Renal pelvis (tissue), 4 donors: ENCODE data around the gene PTRH1. TPM values are rescaled to one million over a fixed set of nuclear protein-coding genes. Genes with fewer than 3 reads are reported as not detected.

Experiments used
- DNase-seq: peaks from one replicate; pipeline ENCODE4 v3.0.0-alpha.2; 2013
- polyA plus RNA-seq, 3 donors: library from polyadenylated mRNA; unstranded; fragments of 120-200 nt; gene quantifications; one replicate each; pipeline ENCODE4 v1.2.1, GENCODE V29; 2013; ENCODE audit not compliant: insufficient read length in 3 of 3

Gene PTRH1
- polyA plus RNA-seq, 3 donors = 7.8 to 13.5 (median 13.2) TPM

GRCh38 chr9:127667906-127668305 is 47.6 kb downstream of the PTRH1 start:
- DNase-seq = no peak

- DNase-seq = no peak
These were observed 48.2 kb downstream of the PTRH1 start for GRCh38 chr9:127667127-127667844.

- no peak for DNase-seq
These were observed 50.6 kb downstream of the PTRH1 start for GRCh38 chr9:127664678-127665507.

- no peak for DNase-seq
These were observed 51.2 kb downstream of the PTRH1 start for GRCh38 chr9:127664324-127664677.

Other genes with a start within 250 kb of the PTRH1 start
- 10 to 100 TPM; 27.7 to 33.4 (median 33.1) TPM for gene STXBP1, start 103.4 kb downstream of the PTRH1 start, polyA plus RNA-seq
- gene CFAP157, start 8.7 kb downstream of the PTRH1 start, polyA plus RNA-seq = 1 to 10 TPM; 4.6 to 6.6 (median 6.5) TPM
- under 1 TPM; 0.20 to 0.37 (median 0.26) TPM for gene TTC16, start 416 bp upstream of the PTRH1 start, polyA plus RNA-seq
- 10 to 100 TPM; 17.6 to 19.8 (median 18.6) TPM for gene TOR2A, start 19.6 kb upstream of the PTRH1 start, polyA plus RNA-seq
- gene SH2D3C, start 63.0 kb upstream of the PTRH1 start, polyA plus RNA-seq = 10 to 100 TPM; 13.4 to 20.4 (median 19.7) TPM
- 10 to 100 TPM; 74.6 to 78.2 (median 77.1) TPM for gene CDK9, start 70.4 kb upstream of the PTRH1 start, polyA plus RNA-seq
- 10 to 100 TPM; 45.4 to 53.4 (median 50.6) TPM for gene FPGS, start 87.2 kb upstream of the PTRH1 start, polyA plus RNA-seq
- 10 to 100 TPM; 74.0 to 99.8 (median 89.8) TPM for gene ENG, start 139.0 kb upstream of the PTRH1 start, polyA plus RNA-seq
- gene AK1, start 162.0 kb upstream of the PTRH1 start, polyA plus RNA-seq = 10 to 100 TPM; 44.0 to 46.4 (median 44.7) TPM
- 10 to 100 TPM; 48.1 to 50.6 (median 49.2) TPM for gene ST6GALNAC6, start 183.9 kb upstream of the PTRH1 start, polyA plus RNA-seq
- 10 to 100 TPM; 13.5 to 17.2 (median 16.1) TPM for gene ST6GALNAC4, start 201.4 kb upstream of the PTRH1 start, polyA plus RNA-seq
- gene PIP5KL1, start 215.1 kb upstream of the PTRH1 start, polyA plus RNA-seq = 1 to 10 TPM; 1.9 to 2.9 (median 2.7) TPM
- 10 to 100 TPM; 38.3 to 43.6 (median 40.8) TPM for gene DPM2, start 222.2 kb upstream of the PTRH1 start, polyA plus RNA-seq